CD4-positive, alpha-beta T cell (primary cell): ENCODE results near the gene KLK1. TPM values are rescaled to one million over a fixed set of nuclear protein-coding genes. Genes with fewer than 3 reads are reported as not detected.
"Not testable (repeated sequence)": the region's sequence is repeated elsewhere in the genome, so short reads cannot be mapped to it uniquely, and the experiment has no call there.

Experiments used
- ATAC-seq: fragments of 200-7000 bp; cut with Tn5 transposase; one replicate; pipeline ENCODE4 v1.10.0; 2022; ENCODE audit warnings: mild to moderate bottlenecking; ENCODE audit not compliant: poor library complexity
- CTCF ChIA-PET: fragments of 350-600 bp; sonication (Branson Sonifier 250); formaldehyde crosslinking; loops from one replicate; lab custom pipeline; 2021; ENCODE audit warnings: antibody characterized with exemption, inconsistent platforms; lab: Charles Lee
- POLR2A ChIA-PET: fragments of 350-600 bp; sonication (Branson Sonifier 250); formaldehyde crosslinking; loops from one replicate; lab custom pipeline; 2021; ENCODE audit warnings: antibody characterized with exemption, inconsistent platforms; lab: Charles Lee
- DNase-seq, 14 experiments: peaks; one replicate each; pipeline ENCODE4 v3.0.0-alpha.2; 2013 to 2020; ENCODE audit warnings: mixed read lengths in 2 of 14
- H3K27ac ChIP-seq, 2 donors: one replicate each; pipeline versions ENCODE4 v1.5.1 to v1.7.0; 2013; ENCODE audit warnings: low read length in 2 of 2, low read depth in 1 of 2, mild to moderate bottlenecking in 1 of 2
- H3K27me3 ChIP-seq, 2 experiments: 1 replicate in 1 of 2; 2 replicates in 1 of 2; pipeline versions ENCODE4 v1.6.1 to v1.7.0; 2013; ENCODE audit warnings: low read length in 2 of 2, control low read depth in 1 of 2, mild to moderate bottlenecking in 1 of 2, moderate library complexity in 1 of 2; ENCODE audit not compliant: insufficient read depth in 2 of 2, control insufficient read depth in 1 of 2
- H3K36me3 ChIP-seq: one replicate; pipeline ENCODE4 v1.6.1; 2013; ENCODE audit warnings: low read length, control low read depth; ENCODE audit not compliant: insufficient read depth
- H3K4me1 ChIP-seq: one replicate; pipeline ENCODE4 v1.6.1; 2013; ENCODE audit warnings: low read length, control low read depth; ENCODE audit not compliant: insufficient read depth
- H3K4me3 ChIP-seq: one replicate; pipeline ENCODE4 v1.5.1; 2013; ENCODE audit warnings: mild to moderate bottlenecking, low read length, moderate library complexity
- H3K9me3 ChIP-seq, 2 experiments: 1 replicate in 1 of 2; 2 replicates in 1 of 2; pipeline versions ENCODE4 v1.6.1 to v1.7.0; 2013; ENCODE audit warnings: low read length in 2 of 2, mild to moderate bottlenecking in 2 of 2, control low read depth in 1 of 2, moderate library complexity in 1 of 2; ENCODE audit not compliant: control insufficient read depth in 1 of 2, insufficient read depth in 1 of 2
- H3K27ac Mint-ChIP-seq: one replicate; pipeline ENCODE4 v1.8.0; 2020; ENCODE audit warnings: mixed read lengths
- H3K27me3 Mint-ChIP-seq: one replicate; pipeline ENCODE4 v1.8.0; 2021; ENCODE audit warnings: mixed read lengths
- H3K36me3 Mint-ChIP-seq: one replicate; pipeline ENCODE4 v1.8.0; 2021; ENCODE audit warnings: low read depth, mixed read lengths
- H3K4me1 Mint-ChIP-seq: one replicate; pipeline ENCODE4 v1.8.0; 2021; ENCODE audit warnings: low read depth, mixed read lengths
- H3K4me3 Mint-ChIP-seq: one replicate; pipeline ENCODE4 v1.8.0; 2020; ENCODE audit warnings: mild to moderate bottlenecking, mixed read lengths
- H3K9me3 Mint-ChIP-seq: one replicate; pipeline ENCODE4 v1.8.0; 2020; ENCODE audit warnings: mixed read lengths
- CTCF ChIP-seq: fragments of 200-600 bp; IDR thresholded peaks from one replicate; pipeline ENCODE4 v1.8.0; 2022; ENCODE audit warnings: antibody characterized with exemption, mild to moderate bottlenecking
- intact Hi-C, 2 experiments: fragments of 100-400 bp; cut with DNase I in 1 of 2; cut with micrococcal nuclease in 1 of 2; formaldehyde crosslinking; loops; one replicate each; pipeline versions ENCODE4 v1.15.1 to v1.9.0; 2023 to 2025; cut with DNase I, micrococcal nuclease
- total RNA-seq, 174 experiments: library from RNA in 2 of 174; stranded (reverse) in 2 of 174; gene quantifications; one replicate each; pipeline ENCODE4 v1.2.3 and lab custom pipeline; 2021 to 2026

Gene KLK1
- total RNA-seq, 2 experiments from 2014 or later: not detected

- H3K4me3 ChIP-seq: no peak overlapping the region
- CTCF ChIA-PET: no interaction called here
Measured at GRCh38 chr19:50777261-50777660, 46.3 kb downstream of the KLK1 start.

GRCh38 chr19:50776131-50776530 is 47.5 kb downstream of the KLK1 start:
- Histone ChIP-seq H3K4me3 (no peak overlapping the region), H3K27ac (no peak overlapping the region), H3K27me3 (peaks cover 48 to 66% of the 10 kb centered on the region in 2 experiments), H3K36me3 (no peaks in the 10 kb centered on the region), H3K4me1 (peaks cover 6% of the 10 kb centered on the region), H3K9me3 (peaks cover 0 to 20% of the 10 kb centered on the region in 2 experiments)
- H3K9me3 Mint-ChIP-seq: no peaks in the 10 kb centered on the region
- peaks cover 75% of the 10 kb centered on the region for H3K27me3 Mint-ChIP-seq
- intact Hi-C loops: no loop called here
- H3K36me3 Mint-ChIP-seq: no peaks in the 10 kb centered on the region
- peaks cover 5% of the 10 kb centered on the region for H3K4me1 Mint-ChIP-seq
- no peak for TF ChIP-seq CTCF
- ChIA-PET CTCF (no interaction called here), POLR2A (no interaction called here)
- no peak overlapping the region for H3K4me3 Mint-ChIP-seq
- no peak overlapping the region for H3K27ac Mint-ChIP-seq
- DNase-seq (no peak), ATAC-seq (no peak)

More at GRCh38 chr19:50777261-50777660, 46.3 kb downstream of the KLK1 start:
- POLR2A ChIA-PET: no interaction called here
- peaks cover 0 to 20% of the 10 kb centered on the region in 2 experiments for H3K9me3 ChIP-seq
- no peak for TF ChIP-seq CTCF
- no peak overlapping the region for H3K27ac Mint-ChIP-seq
- peaks cover 6% of the 10 kb centered on the region for H3K4me1 ChIP-seq
- H3K4me1 Mint-ChIP-seq: peaks cover 5% of the 10 kb centered on the region
- no peak overlapping the region for H3K27ac ChIP-seq
- no peak for DNase-seq
- intact Hi-C loops: no loop called here
- H3K9me3 Mint-ChIP-seq: no peaks in the 10 kb centered on the region
- H3K36me3 Mint-ChIP-seq: no peaks in the 10 kb centered on the region
- H3K27me3 ChIP-seq: peaks cover 52 to 72% of the 10 kb centered on the region in 2 experiments
- no peaks in the 10 kb centered on the region for H3K36me3 ChIP-seq
- ATAC-seq: no peak
- no peak overlapping the region for H3K4me3 Mint-ChIP-seq
- peaks cover 83% of the 10 kb centered on the region for H3K27me3 Mint-ChIP-seq

GRCh38 chr19:50773454-50773853 is 50.1 kb downstream of the KLK1 start:
- ATAC-seq, H3K27ac Mint-ChIP-seq, H3K4me3 ChIP-seq, POLR2A ChIA-PET, H3K4me3 Mint-ChIP-seq, H3K4me1 Mint-ChIP-seq, H3K9me3 Mint-ChIP-seq, CTCF ChIA-PET, H3K36me3 ChIP-seq, H3K36me3 Mint-ChIP-seq, H3K27ac ChIP-seq, intact Hi-C loops, H3K4me1 ChIP-seq, DNase-seq: not testable (repeated sequence)
- Histone ChIP-seq H3K27me3 (peaks cover 31 to 43% of the 10 kb centered on the region in 2 experiments), H3K9me3 (peaks cover 0 to 20% of the 10 kb centered on the region in 2 experiments)
- peaks cover 53% of the 10 kb centered on the region for H3K27me3 Mint-ChIP-seq

GRCh38 chr19:50772912-50773311 is 50.7 kb downstream of the KLK1 start:
- H3K36me3 ChIP-seq, H3K27ac ChIP-seq, H3K4me3 Mint-ChIP-seq, H3K36me3 Mint-ChIP-seq, H3K9me3 Mint-ChIP-seq, H3K4me1 ChIP-seq, DNase-seq, H3K4me1 Mint-ChIP-seq, CTCF ChIA-PET, intact Hi-C loops, H3K27ac Mint-ChIP-seq, POLR2A ChIA-PET, H3K4me3 ChIP-seq, ATAC-seq: not testable (repeated sequence)
- H3K27me3 Mint-ChIP-seq: peaks cover 52% of the 10 kb centered on the region
- peaks cover 0 to 18% of the 10 kb centered on the region in 2 experiments for H3K9me3 ChIP-seq
- peaks cover 25 to 37% of the 10 kb centered on the region in 2 experiments for H3K27me3 ChIP-seq
